GM19193 (cell line): ENCODE results near the gene GSTP1.

ENCODE experiments used
- POLR2A ChIP-seq: IDR thresholded peaks from 4 replicates; pipeline ENCODE4 v1.6.1; 2011; ENCODE audit not compliant: insufficient read depth, insufficient read length; ENCODE audit errors: extremely low read depth

The GSTP1 gene

DNA sequence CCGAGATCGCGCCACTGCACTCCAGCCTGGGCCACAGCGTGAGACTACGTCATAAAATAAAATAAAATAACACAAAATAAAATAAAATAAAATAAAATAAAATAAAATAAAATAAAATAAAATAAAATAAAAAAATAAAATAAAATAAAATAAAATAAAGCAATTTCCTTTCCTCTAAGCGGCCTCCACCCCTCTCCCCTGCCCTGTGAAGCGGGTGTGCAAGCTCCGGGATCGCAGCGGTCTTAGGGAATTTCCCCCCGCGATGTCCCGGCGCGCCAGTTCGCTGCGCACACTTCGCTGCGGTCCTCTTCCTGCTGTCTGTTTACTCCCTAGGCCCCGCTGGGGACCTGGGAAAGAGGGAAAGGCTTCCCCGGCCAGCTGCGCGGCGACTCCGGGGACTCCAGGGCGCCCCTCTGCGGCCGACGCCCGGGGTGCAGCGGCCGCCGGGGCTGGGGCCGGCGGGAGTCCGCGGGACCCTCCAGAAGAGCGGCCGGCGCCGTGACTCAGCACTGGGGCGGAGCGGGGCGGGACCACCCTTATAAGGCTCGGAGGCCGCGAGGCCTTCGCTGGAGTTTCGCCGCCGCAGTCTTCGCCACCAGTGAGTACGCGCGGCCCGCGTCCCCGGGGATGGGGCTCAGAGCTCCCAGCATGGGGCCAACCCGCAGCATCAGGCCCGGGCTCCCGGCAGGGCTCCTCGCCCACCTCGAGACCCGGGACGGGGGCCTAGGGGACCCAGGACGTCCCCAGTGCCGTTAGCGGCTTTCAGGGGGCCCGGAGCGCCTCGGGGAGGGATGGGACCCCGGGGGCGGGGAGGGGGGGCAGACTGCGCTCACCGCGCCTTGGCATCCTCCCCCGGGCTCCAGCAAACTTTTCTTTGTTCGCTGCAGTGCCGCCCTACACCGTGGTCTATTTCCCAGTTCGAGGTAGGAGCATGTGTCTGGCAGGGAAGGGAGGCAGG, at the start of gene GSTP1:
Gene GSTP1 (plus strand): TSS at position 566 of the 958 bp plus-strand sequence. CDS start 32 bp downstream, at position 598.
- peak; percentile 98 for TF ChIP-seq POLR2A

DNA sequence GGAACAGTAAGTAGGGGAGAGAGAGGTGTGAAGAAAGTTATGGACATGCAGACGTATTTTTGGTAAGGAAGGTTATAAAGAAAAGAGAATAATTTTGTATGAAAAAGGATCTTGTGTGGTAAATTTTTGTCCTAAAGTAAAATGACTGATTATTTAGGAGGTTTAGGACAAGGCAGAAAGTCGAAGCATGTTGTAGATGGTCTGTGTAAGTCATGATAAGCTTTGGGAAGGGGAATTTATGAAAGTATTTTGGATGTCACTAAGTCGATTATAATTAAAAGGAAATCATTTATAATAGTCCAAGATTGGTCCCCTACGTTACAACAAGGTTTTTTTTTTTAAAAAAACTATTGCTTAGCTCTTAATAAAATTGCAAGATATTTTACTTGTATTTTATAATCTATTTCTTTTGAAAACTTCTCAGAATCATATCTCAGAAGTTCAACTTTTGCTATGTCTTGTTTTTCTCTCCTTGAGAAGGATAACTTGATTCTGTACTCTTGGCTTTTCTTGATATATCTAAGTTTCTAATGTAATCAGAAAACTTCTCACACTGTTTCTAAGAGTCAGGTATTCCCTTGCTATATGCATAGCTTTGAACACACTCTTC, 49.4 kb upstream of the GSTP1 start:
- TF ChIP-seq POLR2A = no peak

DNA sequence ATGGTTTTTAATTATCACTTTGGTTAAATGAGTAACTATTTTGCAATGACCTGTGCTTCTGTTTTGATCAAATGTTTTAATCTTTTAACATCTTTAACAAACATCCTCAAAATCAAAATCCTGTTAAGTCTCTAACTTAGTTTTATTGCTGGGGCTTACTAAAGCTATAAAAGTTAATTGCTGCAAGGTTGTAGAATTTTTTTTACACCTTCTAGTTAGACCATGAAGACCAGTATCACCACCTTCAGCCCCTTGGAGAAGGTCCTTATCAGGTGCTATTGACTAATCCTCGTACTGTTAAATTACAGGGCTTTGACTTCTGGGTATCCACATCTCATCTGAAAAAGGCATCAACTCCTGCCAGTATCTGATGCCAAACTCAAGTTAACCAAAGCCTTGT, 48.1 kb upstream of the GSTP1 start:
- TF ChIP-seq POLR2A = no peak

DNA sequence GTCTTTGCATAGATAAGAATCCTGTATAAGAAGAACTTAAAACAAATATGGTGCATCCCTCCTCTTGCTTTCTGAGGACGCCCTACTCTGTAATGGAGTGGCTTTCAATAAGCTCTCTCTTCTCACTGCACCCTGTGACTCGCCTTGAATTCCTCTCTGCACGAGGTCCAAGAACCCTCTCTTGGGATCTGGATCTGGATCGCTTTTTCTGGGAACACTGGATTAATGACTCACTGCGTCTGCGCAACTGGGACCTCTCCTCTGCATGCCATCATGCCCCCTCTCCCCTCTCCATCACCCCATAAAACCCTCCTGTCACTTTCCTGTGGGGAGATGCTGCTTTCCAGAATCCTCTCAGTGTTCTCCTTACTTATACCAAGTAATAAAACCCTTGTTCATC, 45.3 kb upstream of the GSTP1 start:
- no peak for TF ChIP-seq POLR2A

DNA sequence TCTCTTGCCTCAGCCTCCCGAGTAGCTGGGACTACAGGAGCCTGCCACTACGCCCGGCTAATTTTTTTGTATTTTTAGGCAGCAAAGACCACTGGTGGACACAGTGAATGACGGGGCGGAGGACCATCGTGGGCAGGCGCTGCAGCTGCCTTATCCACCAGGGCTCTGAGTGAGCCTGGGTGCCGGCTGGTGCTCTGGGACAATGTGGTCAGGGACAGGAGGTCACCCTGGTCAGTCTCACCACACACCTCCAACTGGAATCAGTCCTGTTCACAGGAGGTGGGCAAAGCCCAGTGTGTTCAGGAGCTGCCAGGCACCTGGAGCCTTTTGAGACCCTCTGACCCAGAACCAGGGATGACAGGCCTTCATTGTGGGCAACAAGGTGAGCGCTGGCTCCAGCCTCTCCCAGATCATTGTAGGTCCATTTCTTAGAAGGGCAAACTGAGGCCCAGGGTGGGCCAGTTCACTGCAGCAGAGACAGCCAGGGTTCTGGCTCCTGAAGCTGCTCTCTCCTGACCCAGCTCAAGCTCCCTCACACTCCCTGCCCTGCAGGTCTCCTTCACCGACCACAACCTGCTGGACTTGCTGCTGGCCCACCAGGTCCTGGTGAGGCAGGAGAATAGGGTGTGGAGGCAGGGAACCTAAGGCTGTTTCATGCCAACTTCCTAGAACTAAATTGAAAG, 44.6 kb upstream of the GSTP1 start:
- no peak for TF ChIP-seq POLR2A

DNA sequence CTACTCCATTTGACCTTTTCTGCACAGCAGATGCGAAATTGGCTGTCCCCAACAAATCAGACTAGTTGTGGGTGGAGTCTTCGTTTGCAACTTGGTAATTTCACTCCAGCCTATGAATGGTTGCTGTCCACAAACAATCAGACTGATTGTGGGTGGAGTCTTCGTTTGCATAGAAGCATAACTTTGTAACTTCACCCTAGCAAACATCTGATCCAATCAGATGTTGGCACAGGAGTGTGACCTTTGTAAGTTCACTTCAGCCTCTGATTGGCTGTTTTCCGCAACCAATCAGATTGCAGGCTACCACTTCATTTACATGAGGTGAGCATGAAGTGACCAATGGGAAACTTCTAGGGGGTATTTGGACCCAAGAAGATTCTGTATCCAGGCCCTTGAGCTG, 44.1 kb upstream of the GSTP1 start:
- TF ChIP-seq POLR2A = no peak

DNA sequence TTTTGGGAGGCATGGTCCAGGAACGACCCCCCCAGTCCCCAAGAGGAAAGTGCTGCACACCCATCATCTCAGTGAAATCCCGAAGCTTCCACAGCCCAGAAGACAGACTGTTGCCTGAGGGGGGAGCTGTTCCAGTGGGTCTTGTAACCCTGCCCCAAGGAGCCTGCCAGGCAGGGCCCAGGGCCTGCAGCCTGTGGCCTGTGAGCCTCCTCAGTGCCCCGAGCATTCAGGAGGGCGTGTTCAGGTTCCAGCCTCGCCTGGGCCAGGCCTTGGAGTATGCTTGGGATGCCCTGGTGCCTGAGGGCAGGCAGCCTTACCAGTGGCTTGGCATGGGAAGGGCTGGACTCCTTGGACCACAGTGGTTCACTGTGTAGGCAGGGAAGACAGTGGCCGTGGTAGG, 42.4 kb upstream of the GSTP1 start:
- TF ChIP-seq POLR2A = no peak

DNA sequence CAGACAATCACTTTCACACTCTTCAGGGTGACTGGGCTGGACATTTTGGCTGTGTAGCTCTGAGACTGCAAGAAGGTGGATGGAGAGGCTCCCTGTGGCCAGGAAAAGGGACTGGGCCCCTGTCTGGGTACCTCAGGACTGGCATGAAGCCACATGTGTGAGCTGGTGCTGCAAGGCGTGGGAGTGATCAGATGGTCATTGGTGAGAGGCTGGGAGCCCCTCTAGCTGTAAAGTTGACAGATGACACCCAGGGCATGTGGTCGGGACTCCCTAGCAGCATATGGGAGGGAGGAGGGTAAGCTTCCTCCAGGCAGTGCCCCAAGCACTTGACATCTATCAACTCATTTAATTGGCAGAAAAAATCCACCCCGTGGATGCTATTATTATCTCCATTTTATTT, 41.4 kb upstream of the GSTP1 start:
- no peak for TF ChIP-seq POLR2A

DNA sequence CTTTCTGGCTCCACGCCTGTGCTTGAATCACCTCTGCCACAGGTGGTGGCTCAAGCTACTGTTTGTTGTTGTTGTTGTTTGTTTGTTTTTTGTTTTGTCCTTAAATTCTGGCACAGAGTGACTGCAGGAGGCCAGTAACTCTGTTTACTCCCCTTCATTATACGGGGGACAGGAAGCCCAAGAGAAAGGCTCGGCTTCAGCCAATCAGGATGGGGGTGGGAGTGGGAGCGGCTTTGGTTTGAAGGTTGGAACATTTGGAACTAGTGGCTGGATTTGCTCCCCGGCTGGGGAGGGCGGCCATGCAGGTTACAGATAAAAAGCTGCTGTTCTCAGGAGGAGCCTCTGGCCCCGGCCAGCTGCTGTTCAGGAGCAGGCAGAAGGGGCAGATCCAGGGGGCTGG, 40.6 kb upstream of the GSTP1 start:
- TF ChIP-seq POLR2A = no peak

DNA sequence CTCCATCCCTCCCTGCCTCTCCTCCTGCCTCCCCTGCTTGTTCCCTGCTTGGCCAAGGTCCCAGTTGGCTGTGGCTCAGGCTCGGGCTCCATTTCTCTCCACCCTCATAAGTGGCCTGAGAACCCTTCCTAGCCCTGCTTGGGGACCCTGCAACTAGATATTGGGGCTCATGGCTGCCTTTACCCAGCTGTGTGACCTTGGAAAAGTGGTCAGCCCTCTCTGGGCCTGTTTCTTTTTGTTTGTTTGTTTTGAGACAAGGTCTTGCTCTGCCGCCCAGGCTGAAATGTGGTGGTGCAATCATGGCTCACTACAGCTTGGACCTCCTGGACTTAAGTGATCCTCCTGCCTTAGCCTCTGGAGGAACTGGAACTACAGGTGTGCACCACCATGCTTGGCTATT, 40.0 kb upstream of the GSTP1 start:
- no peak for TF ChIP-seq POLR2A

DNA sequence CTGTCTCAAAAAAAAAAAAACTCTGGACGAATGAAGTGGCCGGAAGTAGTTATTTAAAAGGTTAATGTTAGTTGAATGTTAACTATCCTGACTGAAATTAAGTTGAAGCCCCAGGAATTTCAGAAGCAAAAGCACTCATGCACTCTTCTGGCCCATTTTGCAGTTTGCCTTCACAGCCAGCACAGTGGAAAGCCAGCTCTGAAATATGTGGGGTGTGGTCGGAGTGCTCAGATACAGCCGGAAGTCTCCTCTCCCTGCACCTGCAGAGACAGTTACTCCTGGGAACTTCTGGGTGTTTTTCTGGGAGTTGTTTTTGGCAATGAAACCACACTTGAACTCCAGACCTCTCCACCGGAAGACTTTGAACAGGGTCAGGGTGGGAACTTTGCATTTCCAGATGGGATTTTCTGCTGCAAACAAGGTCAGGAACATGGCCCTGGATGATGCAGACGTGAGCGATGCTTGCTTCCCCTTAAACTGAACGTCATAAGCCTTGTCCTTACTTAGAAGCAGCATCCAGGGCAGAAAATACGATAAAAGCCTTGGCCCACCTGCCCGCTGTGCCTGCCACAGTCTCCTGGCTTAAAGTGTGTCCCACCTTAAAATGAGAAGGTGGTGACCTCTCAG, 38.9 kb upstream of the GSTP1 start:
- no peak for TF ChIP-seq POLR2A

DNA sequence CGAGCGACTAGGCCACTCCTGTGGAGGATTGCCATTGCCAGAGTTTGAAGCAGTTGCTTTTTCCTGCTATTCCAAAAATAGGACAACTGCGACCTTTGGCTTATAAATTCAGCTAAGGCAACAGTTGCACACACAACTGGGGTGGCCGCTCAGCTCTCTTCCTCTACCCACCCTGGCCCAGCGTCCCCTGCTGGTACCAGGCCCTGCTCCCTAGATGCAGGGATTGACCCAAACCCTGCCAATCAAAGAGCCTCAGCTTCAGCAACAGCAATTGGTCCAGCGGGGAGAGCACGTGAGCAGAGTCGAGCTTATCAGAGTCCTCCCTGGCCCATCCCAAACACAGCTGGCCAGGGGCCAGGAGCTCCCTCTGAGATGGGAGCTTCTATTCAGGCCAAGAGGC, 38.3 kb upstream of the GSTP1 start:
- TF ChIP-seq POLR2A = no peak

DNA sequence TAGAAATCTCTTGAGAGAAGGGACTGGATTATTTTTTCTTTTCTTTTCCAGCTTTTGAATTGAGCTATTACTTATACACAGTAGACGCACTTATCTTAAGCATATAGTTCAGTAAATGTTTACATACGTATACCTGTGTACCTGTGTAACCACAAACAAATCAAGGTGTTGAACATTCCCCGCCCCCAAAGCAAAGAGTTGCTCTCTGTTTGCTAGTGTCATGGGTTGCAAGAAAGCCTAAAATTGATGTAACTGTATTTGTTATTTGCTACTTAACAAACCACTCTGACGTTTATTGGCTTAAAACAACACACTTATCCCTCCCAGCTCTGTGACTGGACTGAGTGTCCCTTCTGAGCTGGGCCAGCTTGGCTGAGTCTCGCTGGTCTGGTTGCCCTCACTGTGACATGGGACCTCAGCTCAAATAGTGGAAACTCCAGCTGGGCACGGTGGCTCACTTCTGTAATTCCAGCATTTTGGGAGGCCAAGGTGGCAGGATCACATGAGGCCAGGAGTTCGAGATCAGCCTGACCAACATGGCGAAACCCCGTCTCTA, 35.0 kb upstream of the GSTP1 start:
- no peak for TF ChIP-seq POLR2A

DNA sequence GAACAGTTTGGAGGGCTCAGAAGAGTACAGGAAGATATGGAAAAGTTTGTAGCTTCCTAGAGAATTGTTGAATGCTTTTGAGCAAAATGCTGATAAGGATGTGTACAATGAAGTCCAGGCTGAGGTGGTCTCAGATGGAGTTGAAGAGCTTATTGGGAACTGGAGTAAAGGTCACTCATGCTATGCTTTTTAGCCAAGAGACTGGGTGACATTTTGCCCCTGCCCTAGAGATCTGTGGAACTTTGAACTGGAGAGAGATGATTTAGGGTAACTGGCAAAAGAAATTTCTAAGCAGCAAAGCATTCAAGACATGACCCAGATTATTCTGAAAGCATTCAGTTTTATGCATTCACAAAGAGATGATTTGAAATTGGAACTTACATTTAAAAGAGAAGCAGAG, 32.5 kb upstream of the GSTP1 start:
- TF ChIP-seq POLR2A = no peak

DNA sequence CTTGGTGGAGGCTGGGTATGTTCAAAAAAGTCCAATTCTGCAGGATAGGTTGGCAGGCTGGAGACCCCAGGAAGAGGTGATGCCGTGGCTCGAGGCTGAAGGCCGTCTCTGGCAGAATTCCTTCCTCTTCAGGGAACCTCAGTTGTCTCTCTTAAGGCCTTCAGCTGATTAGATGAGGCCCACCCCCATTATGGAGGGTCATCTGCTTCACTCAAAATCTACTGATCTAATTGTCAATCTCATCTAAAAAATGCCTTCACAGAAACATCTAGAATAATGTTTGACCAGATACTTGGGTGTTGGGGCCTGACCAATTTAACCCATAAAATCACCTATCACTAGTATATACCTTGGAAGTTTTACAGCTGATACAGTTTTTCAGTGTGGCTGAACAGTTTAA, 27.4 kb upstream of the GSTP1 start:
- no peak for TF ChIP-seq POLR2A
